Epidermal melanocyte (primary cell): ENCODE measurements around the gene IP6K3.

Experiments used
- DNase-seq: peaks from one replicate; pipeline ENCODE4 v3.0.0; 2011; ENCODE audit warnings: low spot score; ENCODE audit not compliant: insufficient read length

The IP6K3 gene

GRCh38 chr6:33759887-33760629, 13.4 kb upstream of the IP6K3 start:
- no peak for DNase-seq

- no peak for DNase-seq
Observed at GRCh38 chr6:33758815-33759216, 12.1 kb upstream of the IP6K3 start.

DNA sequence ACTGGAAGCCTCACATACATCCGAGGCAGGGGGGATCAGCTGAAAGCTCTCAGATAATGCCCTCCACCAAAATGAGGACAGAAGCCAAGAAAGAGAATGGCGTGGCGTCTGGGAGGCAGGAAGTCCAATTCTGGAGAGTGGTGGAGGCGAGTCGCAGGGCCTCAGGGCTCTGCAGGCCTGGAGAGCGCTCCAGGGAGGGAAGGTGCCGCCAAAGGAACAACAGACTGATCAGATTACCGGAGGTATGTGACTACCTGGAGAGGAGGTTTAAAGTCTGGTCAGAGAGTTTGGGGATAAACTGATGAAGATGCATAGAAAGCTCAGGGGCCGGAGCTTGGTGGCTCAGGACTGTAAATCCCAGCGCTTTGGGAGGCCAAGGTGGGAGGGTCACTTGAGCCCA, 11.2 kb upstream of the IP6K3 start:
- DNase-seq = no peak

DNA sequence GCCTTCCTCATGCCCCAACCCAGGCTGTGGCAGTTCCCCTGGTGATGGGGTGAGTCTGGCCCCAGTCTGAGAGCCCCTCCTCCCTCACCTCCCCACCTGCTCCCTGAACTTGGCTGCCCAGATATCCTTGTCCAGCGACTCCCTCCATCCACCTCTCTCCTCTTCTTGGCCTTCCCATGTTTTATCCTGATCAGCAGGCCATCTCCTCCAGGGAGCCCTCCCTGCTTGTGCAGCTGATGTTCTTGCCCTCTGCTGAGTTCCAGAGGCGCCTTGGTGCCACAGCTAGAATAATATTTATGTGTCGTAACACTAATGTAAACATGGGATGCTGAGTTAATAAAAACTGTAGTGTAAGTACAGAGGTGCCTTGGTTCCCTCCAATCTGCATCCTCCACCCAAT, 10.4 kb upstream of the IP6K3 start:
- DNase-seq = no peak

DNA sequence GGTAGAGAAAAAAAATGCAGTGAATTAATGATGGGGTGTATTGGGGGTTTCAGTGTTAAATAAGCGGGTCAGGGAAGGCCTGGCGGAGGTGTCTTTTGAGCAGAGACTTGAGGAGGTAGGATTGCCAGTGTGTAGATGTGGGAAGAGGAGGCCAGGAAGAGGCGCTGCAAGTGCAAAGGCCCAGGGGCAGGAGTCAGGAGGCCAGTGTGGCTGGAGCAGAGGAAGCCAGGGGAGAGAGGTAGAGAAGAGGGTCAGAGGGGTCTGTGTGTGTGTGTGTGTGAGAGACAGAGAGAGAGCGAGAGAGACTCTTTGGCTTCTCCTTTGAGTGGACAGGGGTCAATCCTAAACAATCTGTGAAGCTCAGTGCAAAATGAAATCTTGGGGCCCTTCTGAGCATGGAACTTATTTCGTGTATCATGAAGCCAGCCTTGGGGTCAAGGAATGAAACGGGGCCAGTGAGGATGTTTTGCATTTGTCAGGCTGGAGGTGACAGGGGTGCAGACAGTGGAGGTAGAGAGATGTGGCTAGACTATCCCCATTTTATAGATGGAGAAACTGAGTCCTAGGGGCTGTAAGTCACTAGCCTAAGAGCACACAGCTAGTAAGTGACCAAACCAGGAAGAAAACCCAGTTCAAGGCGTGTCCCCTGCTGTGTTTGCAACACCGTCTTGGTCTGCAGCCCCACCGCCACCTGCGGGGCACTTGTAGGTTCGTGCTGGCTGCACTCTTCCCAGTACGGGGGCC, 9.7 kb upstream of the IP6K3 start:
- no peak for DNase-seq

GRCh38 chr6:33755070-33755869, 8.6 kb upstream of the IP6K3 start:
- DNase-seq = no peak

GRCh38 chr6:33754222-33754621, 7.5 kb upstream of the IP6K3 start:
- DNase-seq = no peak

DNA sequence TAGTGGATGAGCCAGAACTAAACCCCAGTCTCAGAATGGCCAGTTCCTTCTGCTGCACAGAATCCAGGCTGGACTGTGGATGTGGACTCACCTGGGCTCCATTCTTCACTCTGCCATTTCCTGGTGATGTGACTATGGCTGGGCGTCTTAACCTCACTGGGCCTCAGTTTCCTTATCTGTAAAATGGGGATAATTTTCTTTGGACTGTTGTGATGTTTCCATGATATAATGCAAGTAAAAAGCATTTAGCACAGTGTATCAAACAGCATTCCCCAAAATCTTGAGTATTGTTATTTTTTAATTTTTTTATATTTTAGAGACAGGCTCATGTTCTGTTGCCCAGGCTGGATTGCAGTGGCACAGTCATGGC, 5.9 kb upstream of the IP6K3 start:
- no peak for DNase-seq

DNA sequence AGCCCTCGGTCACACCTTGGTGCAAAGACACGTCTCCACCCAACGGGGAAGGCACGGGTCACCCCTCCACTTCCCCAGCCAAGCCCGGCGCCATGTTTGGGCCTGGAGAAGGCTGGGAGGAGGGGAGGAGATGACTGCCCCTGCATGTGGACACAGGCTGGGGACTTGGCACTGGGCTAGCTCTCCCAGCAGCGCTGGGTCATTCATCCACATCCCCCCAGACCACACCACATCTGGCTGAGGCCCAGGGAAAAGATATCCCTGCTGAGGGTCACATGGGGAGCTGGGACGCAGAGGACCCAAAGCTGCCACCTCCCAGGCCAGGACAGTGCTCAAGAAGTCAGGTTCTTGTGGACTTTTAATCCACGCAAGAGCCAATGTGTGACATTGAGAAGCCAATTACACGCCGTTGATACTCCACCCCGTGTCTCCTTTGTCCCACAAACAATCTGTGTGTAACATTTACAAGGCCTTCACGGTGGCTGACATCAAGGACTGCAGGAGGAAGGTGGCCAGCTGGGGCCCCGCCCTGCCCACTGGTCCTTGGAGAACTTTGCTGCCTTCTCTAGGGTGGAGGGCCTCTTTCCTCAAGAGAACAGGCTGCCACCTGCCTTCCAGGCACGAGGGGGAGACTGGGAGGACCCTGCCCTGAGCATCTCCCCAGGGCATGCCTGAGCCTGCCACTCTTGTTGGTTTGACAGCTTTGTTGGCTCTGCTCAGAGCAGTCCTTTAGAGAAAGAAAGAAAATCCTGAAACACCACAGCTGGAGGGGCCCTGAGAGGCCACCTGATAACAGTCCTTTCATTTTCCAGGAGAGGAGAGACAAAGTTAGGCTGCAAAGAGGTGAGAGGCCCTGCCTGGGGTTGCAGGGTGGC, 5.3 kb upstream of the IP6K3 start:
- no peak for DNase-seq

GRCh38 chr6:33750244-33750991, 3.7 kb upstream of the IP6K3 start:
- DNase-seq = no peak

- no peak for DNase-seq
Observed at GRCh38 chr6:33749401-33749800, 2.7 kb upstream of the IP6K3 start.

DNA sequence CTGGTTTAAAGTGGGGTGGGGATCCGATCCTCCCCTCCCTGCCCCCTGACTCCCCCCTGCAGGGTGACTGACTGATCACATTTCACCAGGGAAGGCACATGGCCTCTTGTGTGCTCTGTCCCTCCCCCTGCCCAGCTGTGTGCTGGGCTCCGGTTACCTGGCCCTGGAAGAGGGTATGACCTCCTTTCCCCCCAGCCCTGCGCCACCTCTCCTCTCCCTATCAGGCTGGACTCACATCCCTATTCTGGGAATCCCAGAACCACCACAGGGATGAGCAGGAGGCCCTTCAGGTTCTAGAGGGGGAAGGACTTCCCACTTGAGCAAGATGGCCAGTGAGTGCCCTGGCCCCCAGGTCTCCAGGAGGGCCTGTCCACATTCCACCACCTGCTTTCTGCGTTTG, 2.1 kb upstream of the IP6K3 start:
- no peak for DNase-seq

DNA sequence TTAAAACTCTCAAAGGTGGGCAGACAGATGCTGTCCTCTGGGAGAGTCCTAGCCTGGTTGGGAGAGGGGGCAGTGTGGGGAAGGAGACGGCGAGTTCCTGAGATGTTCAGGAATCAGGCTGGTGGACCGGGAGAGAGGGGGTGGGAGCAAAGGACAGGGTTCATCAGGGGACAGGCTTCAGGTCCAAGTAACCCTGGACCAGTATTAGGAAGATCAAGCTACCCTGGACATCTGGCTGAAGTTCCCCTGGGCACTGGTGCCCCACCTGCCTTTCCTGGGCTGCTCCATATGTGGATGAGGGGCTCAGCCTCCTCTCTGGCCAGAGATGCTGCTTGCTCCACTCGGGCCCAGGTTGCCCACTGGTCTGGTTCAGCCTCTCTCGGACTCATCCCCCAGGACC, 1.1 kb upstream of the IP6K3 start:
- DNase-seq = no peak

DNA sequence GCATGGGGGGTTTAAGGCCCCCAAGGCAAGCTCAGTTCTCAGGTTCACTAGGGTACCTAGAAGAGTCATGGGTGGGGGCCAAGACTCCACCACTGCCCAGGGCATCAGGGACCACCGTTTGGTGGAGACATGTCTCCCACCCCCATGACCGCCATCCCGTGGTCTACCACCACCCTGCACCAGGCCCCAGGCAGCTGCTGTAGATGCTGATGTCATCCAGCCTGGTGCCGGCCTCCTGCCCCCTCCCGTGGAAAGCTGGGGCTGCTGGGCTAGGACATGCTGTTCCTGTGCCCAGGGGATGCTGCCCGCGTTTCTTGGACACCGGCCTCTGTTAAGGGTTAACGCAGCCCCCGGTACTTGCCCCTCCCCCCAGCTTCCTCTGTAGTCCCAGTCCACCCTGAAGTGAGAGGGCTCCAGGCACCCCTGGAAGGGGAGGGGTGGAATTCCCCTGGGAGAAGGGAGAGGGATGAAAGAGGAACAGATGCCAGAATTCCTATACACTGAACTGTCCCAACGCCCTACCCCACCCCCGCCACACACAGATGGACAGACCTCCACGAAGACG, 587 bp downstream of the IP6K3 start:
- DNase-seq = peak; percentile 44

DNA sequence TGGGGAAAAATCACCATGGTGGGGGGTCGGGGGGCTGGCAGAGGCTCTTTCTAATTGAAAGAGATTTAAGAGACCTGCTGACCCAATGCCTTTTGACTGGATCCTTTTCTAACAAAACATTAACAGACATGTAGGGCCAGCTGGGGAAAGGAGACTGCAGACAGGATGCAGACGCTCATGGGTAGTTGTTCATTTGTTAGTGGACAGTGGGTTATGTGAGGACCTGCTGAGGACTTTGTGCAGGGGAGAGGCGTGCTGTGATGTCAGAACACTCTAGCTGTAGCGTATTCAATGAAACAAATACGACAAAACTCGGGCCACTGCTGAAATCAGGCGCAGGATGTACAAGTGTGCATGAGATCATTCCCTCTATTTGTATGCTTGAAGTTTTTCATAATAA, 1.2 kb downstream of the IP6K3 start:
- DNase-seq = no peak

- DNase-seq = no peak
Observed at GRCh38 chr6:33744895-33745546, 1.7 kb downstream of the IP6K3 start.

- peak; percentile 87 for DNase-seq
Observed at GRCh38 chr6:33744001-33744848, 2.5 kb downstream of the IP6K3 start.

GRCh38 chr6:33742837-33743236, 3.9 kb downstream of the IP6K3 start:
- no peak for DNase-seq

DNA sequence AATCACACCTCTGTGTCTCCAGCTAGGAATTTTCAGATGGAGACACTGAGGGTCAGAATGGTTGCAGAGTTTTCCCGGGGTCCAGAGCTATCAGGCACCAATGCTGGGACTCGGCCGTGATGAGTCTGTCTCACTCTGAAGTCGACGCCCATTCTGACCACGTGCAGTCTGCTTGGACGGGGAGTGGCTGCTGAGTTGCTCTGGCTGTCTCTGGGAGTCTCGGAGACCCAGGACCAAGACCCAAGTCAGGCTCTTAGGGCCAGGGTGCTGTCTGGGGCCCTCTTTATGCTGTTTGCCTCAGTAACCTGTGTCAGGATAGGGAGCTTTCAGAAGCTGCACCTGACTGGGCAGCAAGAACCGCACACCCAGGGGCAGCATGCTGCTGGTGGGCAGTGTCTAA, 4.6 kb downstream of the IP6K3 start:
- DNase-seq = no peak
